Tibial nerve (tissue), 4 donors: ENCODE results near the gene SHC4. TPM values are rescaled to one million over a fixed set of nuclear protein-coding genes. Genes with fewer than 3 reads are reported as not detected.
"Not testable (repeated sequence)": the region's sequence is repeated elsewhere in the genome, so short reads cannot be mapped to it uniquely, and the experiment has no call there.

Experiments
- DNase-seq, 2 donors: peaks; one replicate each; pipeline ENCODE4 v3.0.0-alpha.2; 2019; ENCODE audit warnings: low spot score in 2 of 2
- H3K27ac ChIP-seq, 4 donors: fragments of 200-600 bp; sonication (generic) in 3 of 4; one replicate each; pipeline ENCODE4 v1.5.1; 2017 to 2019; ENCODE audit warnings: mild to moderate bottlenecking in 1 of 4
- H3K27me3 ChIP-seq, 2 donors: fragments of 200-600 bp; sonication (generic) in 1 of 2; one replicate each; pipeline versions ENCODE4 v1.5.1 to v1.6.0; 2017 to 2019
- H3K36me3 ChIP-seq, 3 donors: fragments of 200-600 bp; sonication (generic); one replicate each; pipeline ENCODE4 v1.5.1; 2018 to 2019
- H3K4me1 ChIP-seq, 4 donors: fragments of 200-600 bp; sonication (generic) in 3 of 4; one replicate each; pipeline ENCODE4 v1.5.1; 2017 to 2019
- H3K4me3 ChIP-seq, 4 donors: fragments of 200-600 bp; sonication (generic) in 3 of 4; one replicate each; pipeline ENCODE4 v1.5.1; 2017 to 2019; ENCODE audit warnings: mild to moderate bottlenecking in 1 of 4, moderate library complexity in 1 of 4
- H3K9me3 ChIP-seq, 4 donors: fragments of 200-600 bp; sonication (generic) in 3 of 4; one replicate each; pipeline ENCODE4 v1.5.1; 2017 to 2019
- CTCF ChIP-seq, 5 experiments: fragments of 200-600 bp in 3 of 5; fragments of 450-650 bp in 2 of 5; sonication (generic) in 3 of 5; IDR thresholded peaks; one replicate each; pipeline ENCODE4 v1.5.1; 2016 to 2019; ENCODE audit warnings: antibody characterized with exemption in 5 of 5, mild to moderate bottlenecking in 3 of 5, moderate library complexity in 2 of 5
- EP300 ChIP-seq, 2 donors: sonication (generic); formaldehyde crosslinking; IDR thresholded peaks; one replicate each; pipeline ENCODE4 v1.6.1; 2017; ENCODE audit warnings: antibody characterized with exemption in 2 of 2, mild to moderate bottlenecking in 1 of 2
- POLR2A ChIP-seq, 2 donors: fragments of 450-650 bp; IDR thresholded peaks; one replicate each; pipeline ENCODE4 v1.6.1; 2017; ENCODE audit warnings: antibody characterized with exemption in 2 of 2, mild to moderate bottlenecking in 2 of 2, moderate library complexity in 2 of 2
- WGBS, 2 donors: methylation state at CpG; one replicate each; pipeline ENCODE4 v1.1.5; 2018; 5-methylcytosine and 5-hydroxymethylcytosine counted together
- total RNA-seq, 4 donors: library from RNA; depleted of rRNA; stranded (reverse); fragments of >200 nt; gene quantifications; one replicate each; pipeline ENCODE4 v1.1.0, GENCODE V29; 2016

Gene SHC4
- total RNA-seq, 4 donors from 2014 or later: 36.9 to 71.7 (median 47.5) TPM

- DNase-seq: no peak
- no peaks in the 10 kb centered on the region for H3K27me3 ChIP-seq
- 70 to 81% methylated on average over 3 of the region's 3 CpGs for WGBS, 2 donors
- H3K4me3 ChIP-seq: no peak overlapping the region
- H3K4me1 ChIP-seq: peaks cover 0 to 17% (median 2%) of the 10 kb centered on the region in 4 donors
- peak overlapping the region in 3 of 4 donors; percentile 1 to 47 (median 8) for H3K27ac ChIP-seq
- no peaks in the 10 kb centered on the region for H3K9me3 ChIP-seq
- TF ChIP-seq POLR2A (IDR thresholded peaks at IDR 0.05) (no peak), CTCF (IDR thresholded peaks at IDR 0.05) (no peak), EP300 (IDR thresholded peaks at IDR 0.05) (no peak)
- H3K36me3 ChIP-seq: peaks cover 0 to 13% (median 0%) of the 10 kb centered on the region in 3 donors
These were observed 47.0 kb downstream of the SHC4 start for GRCh38 chr15:48916721-48917120.

GRCh38 chr15:48915861-48916260 is 47.9 kb downstream of the SHC4 start:
- H3K4me3 ChIP-seq: no peak overlapping the region
- H3K27me3 ChIP-seq: no peaks in the 10 kb centered on the region
- peaks cover 0 to 17% (median 2%) of the 10 kb centered on the region in 4 donors for H3K4me1 ChIP-seq
- peak overlapping the region in 1 of 4 donors; percentile 27 for H3K27ac ChIP-seq
- H3K9me3 ChIP-seq: no peaks in the 10 kb centered on the region
- TF ChIP-seq EP300 (IDR thresholded peaks at IDR 0.05) (no peak), CTCF (IDR thresholded peaks at IDR 0.05) (no peak), POLR2A (IDR thresholded peaks at IDR 0.05) (no peak)
- DNase-seq: no peak
- WGBS, 2 donors: 47 to 58% methylated on average over 3 of the region's 3 CpGs
- H3K36me3 ChIP-seq: peaks cover 0 to 13% (median 0%) of the 10 kb centered on the region in 3 donors

GRCh38 chr15:48914717-48915116 is 49.0 kb downstream of the SHC4 start:
- H3K27me3 ChIP-seq: no peaks in the 10 kb centered on the region
- TF ChIP-seq POLR2A (IDR thresholded peaks at IDR 0.05): no peak
- TF ChIP-seq CTCF (IDR thresholded peaks at IDR 0.05): no peak
- TF ChIP-seq EP300 (IDR thresholded peaks at IDR 0.05): no peak
- no peak overlapping the region for H3K27ac ChIP-seq
- peaks cover 0 to 13% (median 0%) of the 10 kb centered on the region in 3 donors for H3K36me3 ChIP-seq
- DNase-seq: no peak
- peaks cover 0 to 17% (median 2%) of the 10 kb centered on the region in 4 donors for H3K4me1 ChIP-seq
- WGBS, 2 donors: 97% methylated on average over 3 of the region's 3 CpGs
- H3K9me3 ChIP-seq: no peaks in the 10 kb centered on the region
- no peak overlapping the region for H3K4me3 ChIP-seq

GRCh38 chr15:48913141-48913540 is 50.6 kb downstream of the SHC4 start:
- H3K4me1 ChIP-seq: peaks cover 0 to 17% (median 2%) of the 10 kb centered on the region in 4 donors
- no peak overlapping the region for H3K4me3 ChIP-seq
- WGBS, 2 donors: 92 to 94% methylated on average over 4 of the region's 4 CpGs
- H3K36me3 ChIP-seq: peaks cover 0 to 13% (median 0%) of the 10 kb centered on the region in 3 donors
- no peak for TF ChIP-seq CTCF (IDR thresholded peaks at IDR 0.05)
- DNase-seq: no peak
- no peaks in the 10 kb centered on the region for H3K9me3 ChIP-seq
- H3K27ac ChIP-seq: no peak overlapping the region
- no peaks in the 10 kb centered on the region for H3K27me3 ChIP-seq

- not testable (repeated sequence) for H3K27ac ChIP-seq, H3K4me1 ChIP-seq
- 83 to 86% methylated on average over 2 of the region's 2 CpGs for WGBS, 2 donors
These were observed 53.2 kb downstream of the SHC4 start for GRCh38 chr15:48910554-48910953.

GRCh38 chr15:48909313-48909712 is 54.4 kb downstream of the SHC4 start:
- not testable (repeated sequence) for DNase-seq, H3K4me1 ChIP-seq, H3K9me3 ChIP-seq, H3K27me3 ChIP-seq, H3K4me3 ChIP-seq, H3K27ac ChIP-seq
- H3K36me3 ChIP-seq: peaks cover 0 to 13% (median 0%) of the 10 kb centered on the region in 3 donors
- WGBS, 2 donors: 78 to 93% methylated on average over 2 of the region's 2 CpGs

More at GRCh38 chr15:48910554-48910953, 53.2 kb downstream of the SHC4 start:
- H3K36me3 ChIP-seq: peaks cover 0 to 13% (median 0%) of the 10 kb centered on the region in 3 donors
- not testable (repeated sequence) for H3K27me3 ChIP-seq, DNase-seq, H3K9me3 ChIP-seq, H3K4me3 ChIP-seq
